Keratinocyte (primary cell): ENCODE data around the gene ABHD17B. TPM values are rescaled to one million over a fixed set of nuclear protein-coding genes. Genes with fewer than 3 reads are reported as not detected.

ENCODE experiments used
- DNase-seq: peaks from one replicate; pipeline ENCODE4 v3.0.0-alpha.2; 2011; ENCODE audit warnings: low read depth, missing footprints, low spot score
- FAIRE-seq: peaks from 2 replicates; lab custom pipeline; 2011; peaks lifted over from hg19 to GRCh38; lab: Jason Lieb, UNC
- H2AFZ ChIP-seq: 2 replicates; pipeline ENCODE4 v1.6.0; 2012; ENCODE audit warnings: low read length, control low read depth, inconsistent platforms; ENCODE audit not compliant: control insufficient read depth
- H3K27ac ChIP-seq: 2 replicates; pipeline ENCODE4 v1.5.1; 2011; ENCODE audit warnings: low read length; ENCODE audit not compliant: control insufficient read depth, insufficient read depth
- H3K27me3 ChIP-seq: 3 replicates; pipeline ENCODE4 v1.6.0; 2011; ENCODE audit warnings: low read length; ENCODE audit not compliant: control insufficient read depth, insufficient read depth; ENCODE audit errors: extremely low read depth
- H3K36me3 ChIP-seq, 2 experiments: 2 replicates in 1 of 2; 3 replicates in 1 of 2; pipeline ENCODE4 v1.5.1; 2011; ENCODE audit warnings: low read length in 2 of 2, mild to moderate bottlenecking in 1 of 2; ENCODE audit not compliant: control insufficient read depth in 2 of 2, insufficient read depth in 2 of 2; ENCODE audit errors: extremely low read depth in 1 of 2
- H3K4me1 ChIP-seq: 3 replicates; pipeline ENCODE4 v1.5.1; 2011; ENCODE audit warnings: low read length; ENCODE audit not compliant: control insufficient read depth, insufficient read depth; ENCODE audit errors: extremely low read depth
- H3K4me2 ChIP-seq: 3 replicates; pipeline ENCODE4 v1.6.0; 2011; ENCODE audit warnings: low read depth, low read length; ENCODE audit not compliant: control insufficient read depth, insufficient read depth; ENCODE audit errors: extremely low read depth
- H3K4me3 ChIP-seq, 3 experiments: fragments of 200-600 bp in 1 of 3; sonication (generic) in 1 of 3; 2 replicates in 2 of 3; 3 replicates in 1 of 3; pipeline ENCODE4 v1.5.1; 2011 to 2016; ENCODE audit warnings: low read length in 3 of 3, mild to moderate bottlenecking in 3 of 3, control low read depth in 2 of 3, inconsistent platforms in 1 of 3, low read depth in 1 of 3, mixed read lengths in 1 of 3, mixed run types in 1 of 3, moderate library complexity in 1 of 3; ENCODE audit not compliant: control insufficient read depth in 2 of 3, insufficient read depth in 2 of 3; ENCODE audit errors: extremely low read depth in 1 of 3
- H3K79me2 ChIP-seq: 2 replicates; pipeline ENCODE4 v1.6.0; 2012; ENCODE audit warnings: low read length; ENCODE audit not compliant: control insufficient read depth, insufficient read depth
- H3K9ac ChIP-seq: 3 replicates; pipeline ENCODE4 v1.6.0; 2011; ENCODE audit warnings: low read length; ENCODE audit not compliant: control insufficient read depth, insufficient read depth; ENCODE audit errors: extremely low read depth
- H3K9me1 ChIP-seq: 3 replicates; pipeline ENCODE4 v1.6.0; 2011; ENCODE audit warnings: low read length; ENCODE audit not compliant: control insufficient read depth, insufficient read depth; ENCODE audit errors: extremely low read depth
- H3K9me3 ChIP-seq: 2 replicates; pipeline ENCODE4 v1.5.1; 2012; ENCODE audit warnings: low read depth, low read length; ENCODE audit not compliant: control insufficient read depth
- H4K20me1 ChIP-seq: 3 replicates; pipeline ENCODE4 v1.6.0; 2011; ENCODE audit warnings: low read length; ENCODE audit not compliant: control insufficient read depth, insufficient read depth; ENCODE audit errors: extremely low read depth
- CTCF ChIP-seq, 3 experiments: IDR thresholded peaks in 1 of 3; conservative IDR thresholded peaks in 1 of 3; optimal IDR thresholded peaks in 1 of 3; 2 replicates in 2 of 3; 3 replicates in 1 of 3; pipeline versions ENCODE3 to v1.5.1; 2011; ENCODE audit warnings: low read length in 3 of 3, mild to moderate bottlenecking in 3 of 3, moderate library complexity in 2 of 3, control low read depth in 1 of 3, inconsistent platforms in 1 of 3; ENCODE audit not compliant: insufficient read depth in 2 of 3; ENCODE audit errors: extremely low read depth in 1 of 3
- EZH2 ChIP-seq: IDR thresholded peaks from one replicate; pipeline ENCODE4 v1.6.1; 2012; ENCODE audit warnings: inconsistent platforms, mild to moderate bottlenecking, low read length, moderate library complexity
- dilution Hi-C: fragments of 300-500 bp; cut with MboI; formaldehyde crosslinking; loops from one replicate; pipeline ENCODE4 v1.7.0; 2020; ENCODE audit warnings: low sequenced_read_pairs; ENCODE audit not compliant: extremely low pct_ligation_motif_present
- polyA plus RNA-seq, 5 experiments: library from polyadenylated mRNA; depleted of rRNA in 3 of 5; stranded (reverse) in 3 of 5; stranded (forward) in 1 of 5; unstranded in 1 of 5; fragments of >200 nt; gene quantifications; 1 replicate in 1 of 5; 2 replicates in 3 of 5; 3 replicates in 1 of 5; pipeline versions ENCODE4 v1.2.1 to v1.2.3, GENCODE V29; 2011 to 2012; ENCODE audit warnings: missing spikeins in 2 of 5, low read depth in 1 of 5, low replicate concordance in 1 of 5

The ABHD17B gene
- polyA plus RNA-seq, 1 donor (not counting 4 experiments of a cell fraction or from before 2014, with no cell fraction given), result 16.3 TPM

GRCh38 chr9:71884005-71884404 is 27.0 kb downstream of the ABHD17B start:
- dilution Hi-C loops, result no loop called here
- no peak overlapping the region for H2AFZ ChIP-seq
- H3K79me2 ChIP-seq, result peaks cover 65% of the 10 kb centered on the region
- no peak overlapping the region for H3K27ac ChIP-seq
- H3K9me3 ChIP-seq, result peaks cover under 1% of the 10 kb centered on the region
- peaks cover 6% of the 10 kb centered on the region for H3K4me1 ChIP-seq
- H3K4me3 ChIP-seq, result no peak overlapping the region
- no peaks in the 10 kb centered on the region for H3K36me3 ChIP-seq
- no peaks in the 10 kb centered on the region for H3K9me1 ChIP-seq
- DNase-seq (no peak), FAIRE-seq (no peak)
- H3K4me2 ChIP-seq, result no peak overlapping the region
- no peak overlapping the region for H3K9ac ChIP-seq
- no peaks in the 10 kb centered on the region for H4K20me1 ChIP-seq
- no peak for TF ChIP-seq CTCF (optimal IDR thresholded peaks at IDR 0.05 in 1 of 3, IDR thresholded peaks at IDR 0.05 in 1 of 3, conservative IDR thresholded peaks at IDR 0.05 in 1 of 3; ENCODE audit: extremely low read depth in 1 of 3, insufficient read depth in 2 of 3, low read length in 3 of 3)
- no peak for TF ChIP-seq EZH2
- H3K27me3 ChIP-seq, result no peaks in the 10 kb centered on the region

GRCh38 chr9:71879644-71880174 is 31.3 kb downstream of the ABHD17B start:
- Histone ChIP-seq H3K4me1 (no peaks in the 10 kb centered on the region), H3K4me3 (no peak overlapping the region), H3K9me3 (peaks cover 2% of the 10 kb centered on the region), H3K9me1 (no peaks in the 10 kb centered on the region), H3K9ac (no peak overlapping the region), H3K27ac (no peak overlapping the region), H3K4me2 (no peak overlapping the region), H3K36me3 (no peaks in the 10 kb centered on the region), H2AFZ (no peak overlapping the region), H3K27me3 (no peaks in the 10 kb centered on the region), H3K79me2 (peaks cover 61% of the 10 kb centered on the region), H4K20me1 (no peaks in the 10 kb centered on the region)
- dilution Hi-C loops, result no loop called here
- DNase-seq, result no peak
- TF ChIP-seq CTCF (optimal IDR thresholded peaks at IDR 0.05 in 1 of 3, IDR thresholded peaks at IDR 0.05 in 1 of 3, conservative IDR thresholded peaks at IDR 0.05 in 1 of 3; ENCODE audit: extremely low read depth in 1 of 3, insufficient read depth in 2 of 3, low read length in 3 of 3), result no peak
- TF ChIP-seq EZH2, result no peak
- no peak for FAIRE-seq
